Peyer's patch (tissue), 4 donors: ENCODE measurements around the gene FFAR4. TPM values are rescaled to one million over a fixed set of nuclear protein-coding genes. Genes with fewer than 3 reads are reported as not detected.

ENCODE experiments used
- DNase-seq, 3 donors: peaks; one replicate each; pipeline ENCODE4 v3.0.0-alpha.2; 2017 to 2019
- H3K27ac ChIP-seq, 4 donors: fragments of 200-600 bp; sonication (generic); one replicate each; pipeline ENCODE4 v1.5.1; 2016 to 2019
- H3K27me3 ChIP-seq, 2 donors: fragments of 200-600 bp; sonication (generic); one replicate each; pipeline ENCODE4 v1.5.1; 2019
- H3K36me3 ChIP-seq, 3 donors: fragments of 200-600 bp; sonication (generic); one replicate each; pipeline ENCODE4 v1.5.1; 2016 to 2019
- H3K4me1 ChIP-seq, 4 donors: fragments of 200-600 bp; sonication (generic); one replicate each; pipeline ENCODE4 v1.5.1; 2016 to 2019
- H3K4me3 ChIP-seq, 4 donors: fragments of 200-600 bp; sonication (generic); 1 replicate in 3 of 4; 2 replicates in 1 of 4; pipeline ENCODE4 v1.5.1; 2016 to 2019; ENCODE audit warnings: mild to moderate bottlenecking in 1 of 4
- H3K9me3 ChIP-seq, 4 donors: fragments of 200-600 bp; sonication (generic); one replicate each; pipeline ENCODE4 v1.5.1; 2016 to 2019; ENCODE audit warnings: mild to moderate bottlenecking in 1 of 4
- POLR2A ChIP-seq, 2 donors: fragments of 450-650 bp; IDR thresholded peaks; one replicate each; pipeline ENCODE4 v1.5.1; 2017; ENCODE audit warnings: antibody characterized with exemption in 2 of 2, mild to moderate bottlenecking in 2 of 2, moderate library complexity in 2 of 2
- total RNA-seq, 4 donors: library from RNA; depleted of rRNA; stranded (reverse); fragments of >200 nt; gene quantifications; one replicate each; pipeline ENCODE4 v1.1.0, GENCODE V29; 2016
- TF ChIP-seq, protein P1 (sequence below), 6 experiments: fragments of 450-650 bp in 4 of 6; fragments of 200-600 bp in 2 of 6; sonication (generic) in 1 of 6; IDR thresholded peaks; one replicate each; pipeline ENCODE4 v1.5.1; 2017 to 2019; ENCODE audit warnings: antibody characterized with exemption in 6 of 6, mild to moderate bottlenecking in 3 of 6, moderate library complexity in 1 of 6

FFAR4 gene
- total RNA-seq, 4 donors from 2014 or later = 0.80 to 2.5 (median 2.3) TPM; not detected in 1

DNA sequence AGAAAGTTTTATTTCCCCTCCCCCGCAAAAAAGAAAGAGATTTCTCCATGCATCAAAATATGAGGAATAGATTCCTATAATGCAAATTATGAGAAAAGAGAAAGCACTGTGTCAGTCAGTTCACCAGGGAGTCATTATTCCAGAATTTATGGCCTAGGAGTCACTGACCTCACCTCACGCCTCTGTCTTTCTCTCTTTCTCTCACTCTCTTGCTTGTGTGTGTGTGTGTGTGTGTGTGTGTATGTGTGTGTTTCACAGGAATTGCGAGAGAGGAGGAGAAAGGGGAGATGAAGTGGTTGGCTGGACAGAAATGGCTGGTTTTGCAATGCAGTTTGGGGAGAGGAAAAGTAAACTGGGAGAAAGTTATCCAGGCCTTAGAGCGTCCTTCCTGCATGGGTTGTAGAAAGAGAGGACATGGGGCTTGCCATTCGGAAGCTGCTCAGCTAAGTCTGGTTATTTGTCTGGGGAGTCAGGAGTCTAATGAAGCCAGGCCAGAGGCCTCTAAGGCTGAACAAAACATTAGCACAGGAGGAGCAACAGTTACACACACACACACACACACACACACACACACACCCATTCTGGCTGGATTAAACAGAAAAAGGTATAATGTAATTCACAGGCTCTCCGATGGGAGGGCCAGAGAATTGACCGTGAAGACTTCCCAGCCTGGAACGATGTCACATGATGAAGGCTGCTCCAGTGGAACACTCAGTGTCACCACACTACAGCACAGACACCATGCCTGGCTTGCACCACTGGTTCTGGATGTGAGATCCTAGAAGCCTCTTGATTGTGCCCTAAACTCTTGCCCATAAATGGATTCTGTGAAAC, 12.8 kb upstream of the FFAR4 start:
- no peaks in the 10 kb centered on the region for H3K9me3 ChIP-seq
- H3K4me1 ChIP-seq = peaks cover 0 to 14% (median 0%) of the 10 kb centered on the region in 4 donors
- no peaks in the 10 kb centered on the region for H3K27me3 ChIP-seq
- no peak overlapping the region for H3K4me3 ChIP-seq
- DNase-seq = no peak
- no peak overlapping the region for H3K27ac ChIP-seq
- no peak for TF ChIP-seq POLR2A (IDR thresholded peaks at IDR 0.05)
- TF ChIP-seq, protein P1, sequence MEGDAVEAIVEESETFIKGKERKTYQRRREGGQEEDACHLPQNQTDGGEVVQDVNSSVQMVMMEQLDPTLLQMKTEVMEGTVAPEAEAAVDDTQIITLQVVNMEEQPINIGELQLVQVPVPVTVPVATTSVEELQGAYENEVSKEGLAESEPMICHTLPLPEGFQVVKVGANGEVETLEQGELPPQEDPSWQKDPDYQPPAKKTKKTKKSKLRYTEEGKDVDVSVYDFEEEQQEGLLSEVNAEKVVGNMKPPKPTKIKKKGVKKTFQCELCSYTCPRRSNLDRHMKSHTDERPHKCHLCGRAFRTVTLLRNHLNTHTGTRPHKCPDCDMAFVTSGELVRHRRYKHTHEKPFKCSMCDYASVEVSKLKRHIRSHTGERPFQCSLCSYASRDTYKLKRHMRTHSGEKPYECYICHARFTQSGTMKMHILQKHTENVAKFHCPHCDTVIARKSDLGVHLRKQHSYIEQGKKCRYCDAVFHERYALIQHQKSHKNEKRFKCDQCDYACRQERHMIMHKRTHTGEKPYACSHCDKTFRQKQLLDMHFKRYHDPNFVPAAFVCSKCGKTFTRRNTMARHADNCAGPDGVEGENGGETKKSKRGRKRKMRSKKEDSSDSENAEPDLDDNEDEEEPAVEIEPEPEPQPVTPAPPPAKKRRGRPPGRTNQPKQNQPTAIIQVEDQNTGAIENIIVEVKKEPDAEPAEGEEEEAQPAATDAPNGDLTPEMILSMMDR (IDR thresholded peaks at IDR 0.05) = no peak
- H3K36me3 ChIP-seq = no peaks in the 10 kb centered on the region

DNA sequence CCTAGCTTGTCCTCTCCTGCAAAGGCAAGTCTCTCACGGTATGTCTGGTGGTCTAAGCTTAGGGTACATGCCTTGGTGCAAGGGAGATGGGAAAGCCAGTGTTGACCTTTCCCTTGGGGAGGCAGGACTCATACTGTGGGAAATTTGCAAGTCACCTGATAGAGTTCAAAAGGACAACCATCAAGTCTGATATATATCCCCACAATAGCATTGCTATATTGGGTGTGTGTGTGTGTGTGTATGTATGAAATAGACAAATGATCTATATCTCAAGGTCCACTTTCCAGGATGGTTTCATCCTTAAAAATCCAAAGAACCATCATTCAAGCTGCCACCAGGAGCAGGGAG, 12.2 kb upstream of the FFAR4 start:
- no peak for DNase-seq
- no peak overlapping the region for H3K4me3 ChIP-seq

DNA sequence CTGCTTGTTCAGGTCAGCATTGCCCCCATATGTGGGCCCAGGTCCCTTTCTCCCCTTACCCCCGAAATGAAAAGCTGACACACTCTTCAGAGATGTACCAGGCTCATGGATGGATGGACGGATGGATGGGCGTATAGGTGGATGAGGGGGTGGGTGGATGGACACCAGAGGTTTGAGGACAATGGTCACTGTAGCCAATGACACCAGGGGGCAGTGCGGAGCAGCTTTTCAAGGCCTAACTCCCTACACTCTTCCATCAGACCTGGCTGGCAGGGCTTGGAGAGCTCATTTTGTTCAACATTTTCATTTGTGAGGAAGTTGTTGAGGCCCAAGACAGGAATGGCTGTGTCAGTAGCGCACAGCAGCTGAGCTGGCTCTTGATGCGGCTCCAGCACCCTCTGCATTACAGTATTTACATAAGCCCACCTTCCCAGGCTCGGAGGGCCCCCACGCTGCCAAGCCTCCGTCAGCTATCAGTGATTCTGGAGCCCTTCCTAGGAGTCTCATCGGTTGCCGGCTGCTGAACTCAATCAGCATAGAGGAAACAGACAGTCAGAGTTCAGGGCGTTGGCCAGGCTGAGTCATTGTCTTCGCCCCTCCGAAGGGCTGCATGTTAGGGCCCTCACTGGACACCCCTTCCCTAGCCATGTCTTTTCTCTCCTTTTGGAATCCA, 11.6 kb upstream of the FFAR4 start:
- Histone ChIP-seq H3K27ac (peak overlapping the region in 1 of 4 donors; percentile 57), H3K4me1 (peaks cover 0 to 14% (median 0%) of the 10 kb centered on the region in 4 donors), H3K9me3 (no peaks in the 10 kb centered on the region), H3K27me3 (no peaks in the 10 kb centered on the region), H3K4me3 (no peak overlapping the region), H3K36me3 (no peaks in the 10 kb centered on the region)
- DNase-seq = peak; percentile 27 to 83 (median 77)
- no peak for TF ChIP-seq POLR2A (IDR thresholded peaks at IDR 0.05)
- TF ChIP-seq, protein P1 (IDR thresholded peaks at IDR 0.05) = peak in 5 of 6 experiments; percentile 11 to 65 (median 58)

More for the DNA sequence above, 12.2 kb upstream of the FFAR4 start:
- Histone ChIP-seq H3K27ac (no peak overlapping the region), H3K4me1 (peaks cover 0 to 14% (median 0%) of the 10 kb centered on the region in 4 donors), H3K36me3 (no peaks in the 10 kb centered on the region), H3K27me3 (no peaks in the 10 kb centered on the region), H3K9me3 (no peaks in the 10 kb centered on the region)
- TF ChIP-seq, protein P1 (IDR thresholded peaks at IDR 0.05) = no peak
- TF ChIP-seq POLR2A (IDR thresholded peaks at IDR 0.05) = no peak

DNA sequence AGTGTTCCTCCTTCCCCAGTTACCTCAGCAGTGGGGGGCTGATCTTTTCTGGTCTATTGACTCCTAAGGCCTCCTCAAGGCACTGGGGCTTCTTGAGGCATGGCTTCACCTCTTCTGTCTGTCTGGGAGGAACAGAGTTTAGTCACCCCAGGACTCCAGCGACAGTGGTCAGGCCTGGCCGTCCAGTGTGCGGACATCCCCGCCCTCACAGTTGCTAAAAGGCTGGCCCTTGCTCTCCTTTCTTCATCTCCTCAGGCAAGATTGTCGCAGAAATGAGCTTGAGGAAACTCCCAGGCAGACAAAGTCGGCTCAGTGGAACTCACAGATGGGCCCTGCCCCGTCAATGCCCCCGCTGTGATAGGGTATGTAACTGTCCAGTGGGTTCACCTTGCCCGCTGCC, 7.0 kb upstream of the FFAR4 start:
- no peaks in the 10 kb centered on the region for H3K9me3 ChIP-seq
- peaks cover 0 to 8% (median 0%) of the 10 kb centered on the region in 4 donors for H3K4me1 ChIP-seq
- no peaks in the 10 kb centered on the region for H3K27me3 ChIP-seq
- no peaks in the 10 kb centered on the region for H3K36me3 ChIP-seq
- no peak for DNase-seq
- no peak overlapping the region for H3K4me3 ChIP-seq
- TF ChIP-seq, protein P1 (IDR thresholded peaks at IDR 0.05) = no peak
- TF ChIP-seq POLR2A (IDR thresholded peaks at IDR 0.05) = no peak
- H3K27ac ChIP-seq = no peak overlapping the region

DNA sequence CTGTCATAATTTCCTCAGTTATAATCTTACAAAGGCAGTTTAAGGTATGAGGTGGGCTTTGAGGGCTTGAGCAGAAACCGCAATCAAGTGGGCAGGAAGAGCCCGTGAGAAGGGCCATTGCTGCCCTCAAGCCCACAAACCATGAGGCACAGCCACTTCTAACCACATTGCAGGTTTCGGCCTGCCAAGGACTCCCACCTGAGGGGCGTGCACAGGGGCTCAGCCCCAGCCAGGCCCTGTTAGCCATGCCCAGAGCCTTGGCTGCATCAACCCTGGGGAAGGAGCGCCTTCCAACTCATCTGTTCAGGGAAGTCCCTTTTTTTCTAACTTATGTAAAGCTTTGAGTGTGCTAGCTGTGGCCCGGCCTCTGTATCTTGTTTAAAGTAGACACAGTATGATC, 5.9 kb upstream of the FFAR4 start:
- Histone ChIP-seq H3K4me3 (no peak overlapping the region), H3K4me1 (no peaks in the 10 kb centered on the region), H3K9me3 (no peaks in the 10 kb centered on the region), H3K36me3 (no peaks in the 10 kb centered on the region), H3K27me3 (no peaks in the 10 kb centered on the region), H3K27ac (no peak overlapping the region)
- TF ChIP-seq, protein P1 (IDR thresholded peaks at IDR 0.05) = no peak
- TF ChIP-seq POLR2A (IDR thresholded peaks at IDR 0.05) = no peak
- DNase-seq = no peak
